OCI-LY1 (cell line): Measurements from ENCODE around the gene ALDH1L1.

ENCODE experiments used
- H2AFZ ChIP-seq: fragments of 200-600 bp; sonication (generic), shearing (Covaris generic); 2 replicates; pipeline ENCODE4 v1.6.0; 2014; ENCODE audit warnings: antibody characterized with exemption, mild to moderate bottlenecking, low read length
- H3F3A ChIP-seq: fragments of 200-600 bp; sonication (generic), shearing (Covaris generic); 2 replicates; pipeline ENCODE4 v1.6.0; 2014; ENCODE audit warnings: mild to moderate bottlenecking, antibody characterized with exemption, low read length, moderate library complexity; ENCODE audit not compliant: insufficient read depth
- H3K27ac ChIP-seq: fragments of 200-600 bp; sonication (generic); 2 replicates; pipeline ENCODE4 v1.5.1; 2014; ENCODE audit warnings: low read length, mixed run types, mild to moderate bottlenecking, low read depth; ENCODE audit not compliant: poor library complexity, severe bottlenecking
- H3K27me3 ChIP-seq: fragments of 200-600 bp; sonication (generic); 2 replicates; pipeline ENCODE4 v1.6.0; 2014; ENCODE audit warnings: antibody characterized with exemption, mild to moderate bottlenecking, low read length, moderate library complexity; ENCODE audit not compliant: insufficient read depth
- H3K36me3 ChIP-seq: fragments of 200-600 bp; sonication (generic); 2 replicates; pipeline ENCODE4 v1.6.1; 2014; ENCODE audit warnings: mild to moderate bottlenecking, antibody characterized with exemption, low read length, moderate library complexity, mixed read lengths; ENCODE audit not compliant: insufficient read depth
- H3K4me1 ChIP-seq: fragments of 200-600 bp; sonication (generic); 2 replicates; pipeline ENCODE4 v1.5.1; 2014; ENCODE audit warnings: mild to moderate bottlenecking, low read length, moderate library complexity; ENCODE audit not compliant: insufficient read depth, severe bottlenecking
- H3K4me2 ChIP-seq: fragments of 200-600 bp; sonication (generic), shearing (Covaris generic); 2 replicates; pipeline ENCODE4 v1.6.1; 2014; ENCODE audit warnings: low read length
- H3K4me3 ChIP-seq: fragments of 200-600 bp; sonication (generic); 2 replicates; pipeline ENCODE4 v1.5.1; 2014; ENCODE audit warnings: low read length, low read depth, mild to moderate bottlenecking, mixed read lengths; ENCODE audit not compliant: poor library complexity, severe bottlenecking
- H3K79me2 ChIP-seq: fragments of 200-600 bp; shearing (Covaris generic); 2 replicates; pipeline ENCODE4 v1.6.1; 2016; ENCODE audit warnings: mixed run types, low read length, mixed read lengths; ENCODE audit not compliant: insufficient read depth
- H3K9ac ChIP-seq: fragments of 200-600 bp; sonication (generic), shearing (Covaris generic); 2 replicates; pipeline ENCODE4 v1.6.1; 2014; ENCODE audit warnings: mild to moderate bottlenecking, low read length, mixed read lengths
- H3K9me2 ChIP-seq: fragments of 200-600 bp; sonication (generic), shearing (Covaris generic); 2 replicates; pipeline ENCODE4 v1.6.1; 2014; ENCODE audit warnings: low read depth, mild to moderate bottlenecking, low read length, mixed read lengths
- H3K9me3 ChIP-seq: fragments of 200-600 bp; shearing (Covaris generic); 2 replicates; pipeline ENCODE4 v1.6.1; 2014; ENCODE audit warnings: low read length, mixed read lengths
- H4K20me1 ChIP-seq: fragments of 200-600 bp; sonication (generic), shearing (Covaris generic); 2 replicates; pipeline ENCODE4 v1.6.0; 2016; ENCODE audit warnings: mild to moderate bottlenecking, low read length; ENCODE audit not compliant: insufficient read depth
- EZH2 ChIP-seq: fragments of 200-600 bp; sonication (generic), shearing (Covaris generic); IDR thresholded peaks from 2 replicates; pipeline ENCODE4 v1.8.0; 2017; ENCODE audit warnings: borderline replicate concordance, mixed run types, mild to moderate bottlenecking, antibody characterized with exemption, low read length, moderate library complexity, mixed read lengths
- TF ChIP-seq, protein P1 (sequence below): fragments of 200-600 bp; sonication (generic), shearing (Covaris generic); IDR thresholded peaks from 2 replicates; pipeline ENCODE4 v1.5.1; 2017; ENCODE audit warnings: mild to moderate bottlenecking, antibody characterized with exemption, low read length, moderate library complexity, mixed read lengths

ALDH1L1 gene

GRCh38 chr3:126125341-126125740, 55.0 kb downstream of the ALDH1L1 start:
- no peaks in the 10 kb centered on the region for H3K4me1 ChIP-seq

GRCh38 chr3:126124896-126125295, 55.5 kb downstream of the ALDH1L1 start:
- Histone ChIP-seq H3K27me3 (no peaks in the 10 kb centered on the region), H3K4me3 (no peak overlapping the region), H3K9ac (no peak overlapping the region), H3K27ac (no peak overlapping the region), H3K36me3 (no peaks in the 10 kb centered on the region), H2AFZ (no peak overlapping the region), H3K9me2 (no peaks in the 10 kb centered on the region), H3K4me2 (no peak overlapping the region), H3K79me2 (no peaks in the 10 kb centered on the region), H3F3A (no peaks in the 10 kb centered on the region), H3K9me3 (no peaks in the 10 kb centered on the region), H4K20me1 (no peaks in the 10 kb centered on the region), H3K4me1 (no peaks in the 10 kb centered on the region)
- no peak for TF ChIP-seq EZH2
- TF ChIP-seq, protein P1, sequence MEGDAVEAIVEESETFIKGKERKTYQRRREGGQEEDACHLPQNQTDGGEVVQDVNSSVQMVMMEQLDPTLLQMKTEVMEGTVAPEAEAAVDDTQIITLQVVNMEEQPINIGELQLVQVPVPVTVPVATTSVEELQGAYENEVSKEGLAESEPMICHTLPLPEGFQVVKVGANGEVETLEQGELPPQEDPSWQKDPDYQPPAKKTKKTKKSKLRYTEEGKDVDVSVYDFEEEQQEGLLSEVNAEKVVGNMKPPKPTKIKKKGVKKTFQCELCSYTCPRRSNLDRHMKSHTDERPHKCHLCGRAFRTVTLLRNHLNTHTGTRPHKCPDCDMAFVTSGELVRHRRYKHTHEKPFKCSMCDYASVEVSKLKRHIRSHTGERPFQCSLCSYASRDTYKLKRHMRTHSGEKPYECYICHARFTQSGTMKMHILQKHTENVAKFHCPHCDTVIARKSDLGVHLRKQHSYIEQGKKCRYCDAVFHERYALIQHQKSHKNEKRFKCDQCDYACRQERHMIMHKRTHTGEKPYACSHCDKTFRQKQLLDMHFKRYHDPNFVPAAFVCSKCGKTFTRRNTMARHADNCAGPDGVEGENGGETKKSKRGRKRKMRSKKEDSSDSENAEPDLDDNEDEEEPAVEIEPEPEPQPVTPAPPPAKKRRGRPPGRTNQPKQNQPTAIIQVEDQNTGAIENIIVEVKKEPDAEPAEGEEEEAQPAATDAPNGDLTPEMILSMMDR = no peak

More at GRCh38 chr3:126125341-126125740, 55.0 kb downstream of the ALDH1L1 start:
- H2AFZ ChIP-seq = no peak overlapping the region
- no peak overlapping the region for H3K27ac ChIP-seq
- H4K20me1 ChIP-seq = no peaks in the 10 kb centered on the region
- no peaks in the 10 kb centered on the region for H3K27me3 ChIP-seq
- H3F3A ChIP-seq = no peaks in the 10 kb centered on the region
- H3K79me2 ChIP-seq = no peaks in the 10 kb centered on the region
- no peak overlapping the region for H3K9ac ChIP-seq
- H3K4me2 ChIP-seq = no peak overlapping the region
- H3K36me3 ChIP-seq = no peaks in the 10 kb centered on the region
- H3K9me2 ChIP-seq = no peaks in the 10 kb centered on the region
- no peaks in the 10 kb centered on the region for H3K9me3 ChIP-seq
- TF ChIP-seq EZH2 = no peak
- TF ChIP-seq, protein P1 = no peak
- no peak overlapping the region for H3K4me3 ChIP-seq

GRCh38 chr3:126124148-126124868, 56.1 kb downstream of the ALDH1L1 start:
- Histone ChIP-seq H3K4me2 (no peak overlapping the region), H2AFZ (no peak overlapping the region), H4K20me1 (no peaks in the 10 kb centered on the region), H3K9ac (no peak overlapping the region), H3K9me3 (no peaks in the 10 kb centered on the region), H3K36me3 (no peaks in the 10 kb centered on the region), H3K79me2 (no peaks in the 10 kb centered on the region), H3K4me3 (no peak overlapping the region), H3K27ac (no peak overlapping the region), H3K27me3 (no peaks in the 10 kb centered on the region), H3F3A (no peaks in the 10 kb centered on the region), H3K4me1 (no peaks in the 10 kb centered on the region), H3K9me2 (no peaks in the 10 kb centered on the region)
- TF ChIP-seq, protein P1 = no peak
- TF ChIP-seq EZH2 = no peak
